DND-41 (cell line): ENCODE results near the gene CATSPERD.
"Not testable (repeated sequence)": the region's sequence is repeated elsewhere in the genome, so short reads cannot be mapped to it uniquely, and the experiment has no call there.

Source experiments
- ATAC-seq: fragments of 200-7000 bp; cut with Tn5 transposase; 3 replicates; pipeline ENCODE4 v1.9.1; 2021; ENCODE audit warnings: low read depth; ENCODE audit not compliant: insufficient read depth
- DNase-seq: peaks from one replicate; pipeline ENCODE4 v3.0.0-alpha.2; 2020
- H2AFZ ChIP-seq: 2 replicates; pipeline ENCODE4 v1.6.0; 2012; ENCODE audit warnings: low read depth, low read length
- H3K27ac ChIP-seq: 2 replicates; pipeline ENCODE4 v1.5.1; 2012; ENCODE audit warnings: low read length, inconsistent platforms
- H3K27me3 ChIP-seq: fragments of 200-600 bp; sonication (generic); 2 replicates; pipeline ENCODE4 v1.6.0; 2012; ENCODE audit warnings: low read length, mild to moderate bottlenecking, inconsistent platforms; ENCODE audit not compliant: insufficient read depth, poor library complexity
- H3K36me3 ChIP-seq: 2 replicates; pipeline ENCODE4 v1.5.1; 2012; ENCODE audit warnings: low read length, inconsistent platforms; ENCODE audit not compliant: insufficient read depth
- H3K4me1 ChIP-seq: 2 replicates; pipeline ENCODE4 v1.5.1; 2012; ENCODE audit warnings: mild to moderate bottlenecking, low read length; ENCODE audit not compliant: insufficient read depth
- H3K4me2 ChIP-seq: 2 replicates; pipeline ENCODE4 v1.6.0; 2012; ENCODE audit warnings: mild to moderate bottlenecking, moderate library complexity, low read length, inconsistent platforms; ENCODE audit not compliant: insufficient read depth
- H3K4me3 ChIP-seq, 2 experiments: fragments of 200-600 bp in 1 of 2; shearing (Covaris generic) in 1 of 2; 2 replicates each; pipeline ENCODE4 v1.5.1; 2012 to 2016; ENCODE audit warnings: inconsistent platforms in 2 of 2, low read length in 2 of 2, mild to moderate bottlenecking in 2 of 2, low read depth in 1 of 2, moderate library complexity in 1 of 2
- H3K79me2 ChIP-seq: 2 replicates; pipeline ENCODE4 v1.6.0; 2012; ENCODE audit warnings: low read length, inconsistent platforms; ENCODE audit not compliant: insufficient read depth
- H3K9ac ChIP-seq: 2 replicates; pipeline ENCODE4 v1.6.0; 2012; ENCODE audit warnings: low read depth, mild to moderate bottlenecking, inconsistent platforms, low read length, moderate library complexity
- H3K9me3 ChIP-seq: 2 replicates; pipeline ENCODE4 v1.5.1; 2012; ENCODE audit warnings: low read length, moderate library complexity, mild to moderate bottlenecking, inconsistent platforms; ENCODE audit not compliant: insufficient read depth, severe bottlenecking
- H4K20me1 ChIP-seq: 2 replicates; pipeline ENCODE4 v1.6.0; 2012; ENCODE audit warnings: low read length; ENCODE audit not compliant: insufficient read depth
- EZH2 ChIP-seq: IDR thresholded peaks from 3 replicates; pipeline ENCODE4 v1.6.1; 2012; ENCODE audit warnings: borderline replicate concordance, low read depth, mild to moderate bottlenecking, moderate library complexity, low read length, inconsistent platforms; ENCODE audit not compliant: severe bottlenecking
- TF ChIP-seq, protein P1 (sequence below): IDR thresholded peaks from 2 replicates; pipeline ENCODE4 v1.5.1; 2012; ENCODE audit warnings: borderline replicate concordance, low read length, moderate library complexity, mild to moderate bottlenecking; ENCODE audit not compliant: poor library complexity, severe bottlenecking; ENCODE audit errors: extremely low read depth

Gene CATSPERD

DNA sequence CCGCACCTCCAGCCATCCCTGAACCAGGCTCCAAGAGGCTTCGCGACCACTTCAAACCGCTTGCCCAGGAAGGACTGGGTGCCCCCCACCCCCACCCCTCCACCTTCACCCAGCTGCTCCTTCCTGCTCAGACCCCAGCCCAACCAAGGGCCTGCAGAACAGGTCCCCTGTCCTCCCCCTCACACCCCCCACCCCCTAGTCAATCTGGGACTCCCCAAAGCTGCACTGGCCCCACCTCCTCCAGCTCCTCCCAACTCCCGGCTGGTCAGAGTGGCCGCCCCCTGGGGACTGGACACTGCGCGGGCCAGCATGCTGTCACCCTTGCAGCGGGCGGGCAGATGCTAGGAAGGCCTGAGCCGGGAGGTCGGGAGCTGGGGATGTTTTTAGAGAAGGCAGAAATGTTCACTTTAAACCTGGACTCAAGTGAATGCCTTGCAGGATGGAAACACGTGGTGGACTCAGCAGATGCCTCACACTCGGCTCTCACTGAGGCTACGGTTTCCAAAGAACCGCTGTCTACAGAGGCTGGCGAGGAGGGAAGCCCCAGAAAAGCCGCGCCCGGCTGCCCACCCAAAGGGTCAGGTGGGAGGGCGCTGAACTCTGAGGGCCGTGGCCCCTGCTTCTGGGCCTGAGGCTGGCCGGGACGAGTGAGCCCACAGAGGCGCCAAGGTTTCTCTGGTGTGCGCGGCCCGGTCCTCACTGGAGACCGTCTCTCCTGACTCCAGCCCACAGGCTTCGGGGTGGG is 22.4 kb upstream of the CATSPERD start:
- Histone ChIP-seq H3K9ac (no peak overlapping the region), H3K79me2 (peaks cover 47% of the 10 kb centered on the region), H3K4me1 (peaks cover 9% of the 10 kb centered on the region), H2AFZ (no peak overlapping the region), H3K9me3 (no peaks in the 10 kb centered on the region), H3K4me2 (no peak overlapping the region), H3K4me3 (no peak overlapping the region), H3K36me3 (peaks cover 71% of the 10 kb centered on the region), H3K27ac (no peak overlapping the region), H3K27me3 (no peaks in the 10 kb centered on the region), H4K20me1 (peaks cover 66% of the 10 kb centered on the region)
- no peak for TF ChIP-seq EZH2
- TF ChIP-seq, protein P1, sequence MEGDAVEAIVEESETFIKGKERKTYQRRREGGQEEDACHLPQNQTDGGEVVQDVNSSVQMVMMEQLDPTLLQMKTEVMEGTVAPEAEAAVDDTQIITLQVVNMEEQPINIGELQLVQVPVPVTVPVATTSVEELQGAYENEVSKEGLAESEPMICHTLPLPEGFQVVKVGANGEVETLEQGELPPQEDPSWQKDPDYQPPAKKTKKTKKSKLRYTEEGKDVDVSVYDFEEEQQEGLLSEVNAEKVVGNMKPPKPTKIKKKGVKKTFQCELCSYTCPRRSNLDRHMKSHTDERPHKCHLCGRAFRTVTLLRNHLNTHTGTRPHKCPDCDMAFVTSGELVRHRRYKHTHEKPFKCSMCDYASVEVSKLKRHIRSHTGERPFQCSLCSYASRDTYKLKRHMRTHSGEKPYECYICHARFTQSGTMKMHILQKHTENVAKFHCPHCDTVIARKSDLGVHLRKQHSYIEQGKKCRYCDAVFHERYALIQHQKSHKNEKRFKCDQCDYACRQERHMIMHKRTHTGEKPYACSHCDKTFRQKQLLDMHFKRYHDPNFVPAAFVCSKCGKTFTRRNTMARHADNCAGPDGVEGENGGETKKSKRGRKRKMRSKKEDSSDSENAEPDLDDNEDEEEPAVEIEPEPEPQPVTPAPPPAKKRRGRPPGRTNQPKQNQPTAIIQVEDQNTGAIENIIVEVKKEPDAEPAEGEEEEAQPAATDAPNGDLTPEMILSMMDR = no peak
- no peak for ATAC-seq
- no peak for DNase-seq

DNA sequence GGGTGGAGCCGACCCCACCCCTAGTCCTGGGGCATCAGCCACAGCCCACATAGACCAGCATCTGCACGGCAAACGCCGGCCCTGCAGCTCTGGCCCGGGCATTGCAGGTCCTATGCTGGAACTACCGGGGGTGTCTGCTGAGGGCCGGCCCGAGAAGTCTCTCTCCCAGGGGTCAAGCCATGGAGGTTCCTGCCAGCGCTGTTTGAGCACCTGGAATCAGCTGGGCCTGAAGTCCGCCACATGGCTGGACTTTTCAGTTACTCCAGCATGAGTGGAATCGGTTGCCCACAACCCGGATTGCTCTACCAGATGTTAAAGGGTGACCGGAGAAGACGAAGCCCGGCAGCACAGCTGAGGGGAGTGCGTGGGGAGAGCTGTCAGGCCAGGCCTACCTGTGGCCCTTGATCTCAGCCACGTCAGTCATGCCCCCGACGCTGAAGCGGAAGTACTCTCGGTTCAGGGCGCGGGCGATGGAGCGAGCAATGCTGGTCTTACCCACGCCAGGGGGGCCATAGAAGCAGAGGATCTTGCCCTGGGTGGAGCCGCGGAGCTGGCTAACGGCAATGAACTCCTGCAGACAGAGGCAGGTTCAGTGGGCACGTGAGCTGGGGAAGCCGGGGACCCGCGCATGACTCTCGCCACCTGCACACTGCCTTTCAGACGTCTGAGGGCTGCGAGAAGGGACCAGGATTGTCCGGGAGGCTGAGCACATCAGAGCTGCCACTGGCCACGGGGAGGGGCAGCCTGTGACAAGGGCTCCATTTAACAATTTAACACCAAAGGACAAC is 21.6 kb upstream of the CATSPERD start:
- Histone ChIP-seq H3K27me3 (no peaks in the 10 kb centered on the region), H4K20me1 (peaks cover 66% of the 10 kb centered on the region)

DNA sequence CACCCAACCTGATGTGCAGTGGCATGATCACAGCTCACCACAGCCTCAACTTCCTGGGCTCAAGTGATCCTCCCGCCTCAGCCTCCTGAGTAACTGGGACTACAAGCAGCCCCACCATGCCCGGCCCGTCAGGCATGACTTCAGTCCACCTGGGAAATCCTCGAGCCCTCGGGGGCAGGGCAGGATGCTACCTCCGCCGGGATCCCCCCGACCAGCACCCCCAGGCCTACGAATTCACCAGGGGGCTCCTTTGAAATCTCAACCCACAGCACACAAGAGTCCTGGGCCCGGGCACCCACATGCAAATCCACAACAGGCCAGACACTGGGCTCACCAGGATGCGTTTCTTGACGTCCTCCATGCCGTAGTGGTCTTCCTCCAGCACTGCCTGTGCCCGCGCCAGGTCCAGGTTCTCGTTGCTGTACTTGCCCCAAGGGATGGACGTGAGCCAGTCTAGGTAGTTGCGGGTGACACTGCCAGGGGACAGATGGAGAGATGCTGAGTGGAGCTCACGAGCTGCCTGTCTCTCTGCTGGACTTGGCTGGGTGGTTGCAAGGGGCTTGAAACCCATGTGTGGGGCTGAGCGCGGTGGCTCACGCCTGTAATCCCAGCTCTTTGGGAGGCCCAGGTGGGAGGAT is 19.9 kb upstream of the CATSPERD start:
- Histone ChIP-seq H3K27ac (no peak overlapping the region), H3K36me3 (peaks cover 71% of the 10 kb centered on the region), H2AFZ (no peak overlapping the region), H3K4me3 (no peak overlapping the region), H3K4me2 (no peak overlapping the region), H3K9ac (no peak overlapping the region), H3K27me3 (no peaks in the 10 kb centered on the region), H3K4me1 (no peaks in the 10 kb centered on the region; the same call in 1 of the 2 replicates), H4K20me1 (peaks cover 56% of the 10 kb centered on the region), H3K79me2 (peaks cover 39% of the 10 kb centered on the region), H3K9me3 (no peaks in the 10 kb centered on the region)
- no peak for ATAC-seq
- TF ChIP-seq, protein P1 = no peak
- TF ChIP-seq EZH2 = no peak
- DNase-seq = no peak

More for the DNA sequence above, 21.6 kb upstream of the CATSPERD start:
- no peak overlapping the region for H2AFZ ChIP-seq
- no peak for ATAC-seq
- no peak for TF ChIP-seq EZH2
- TF ChIP-seq, protein P1 = no peak
- no peak overlapping the region for H3K27ac ChIP-seq
- no peak overlapping the region for H3K9ac ChIP-seq
- peaks cover 47% of the 10 kb centered on the region for H3K79me2 ChIP-seq
- no peak overlapping the region for H3K4me2 ChIP-seq
- no peak overlapping the region for H3K4me3 ChIP-seq
- no peak for DNase-seq
- peaks cover 1% of the 10 kb centered on the region for H3K4me1 ChIP-seq
- H3K9me3 ChIP-seq = no peaks in the 10 kb centered on the region
- peaks cover 71% of the 10 kb centered on the region for H3K36me3 ChIP-seq

DNA sequence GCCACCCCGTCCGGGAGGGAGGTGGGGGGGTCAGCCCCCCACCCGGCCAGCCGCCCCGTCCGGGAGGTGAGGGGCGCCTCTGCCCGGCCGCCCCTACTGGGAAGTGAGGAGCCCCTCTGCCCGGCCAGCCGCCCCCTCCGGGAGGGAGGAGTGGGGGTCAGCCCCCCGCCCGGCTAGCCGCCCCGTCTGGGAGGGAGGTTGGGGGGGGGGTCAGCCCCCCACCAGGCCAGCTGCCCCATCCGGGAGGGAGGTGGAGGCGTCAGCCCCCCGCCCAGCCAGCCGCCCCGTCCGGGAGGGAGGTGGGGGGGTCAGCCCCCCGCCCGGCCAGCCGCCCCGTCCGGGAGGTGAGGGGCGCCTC is 18.4 kb upstream of the CATSPERD start:
- not testable (repeated sequence) for H2AFZ ChIP-seq, H3K9me3 ChIP-seq, DNase-seq, ATAC-seq, H3K9ac ChIP-seq, H3K27me3 ChIP-seq, H3K27ac ChIP-seq, H3K4me3 ChIP-seq, H3K4me2 ChIP-seq, H3K4me1 ChIP-seq
- H4K20me1 ChIP-seq = peaks cover 42% of the 10 kb centered on the region
- H3K36me3 ChIP-seq = peaks cover 71% of the 10 kb centered on the region
- peaks cover 31% of the 10 kb centered on the region for H3K79me2 ChIP-seq
